HCT116 (cell line): ENCODE measurements around the gene FSTL4. TPM values are rescaled to one million over a fixed set of nuclear protein-coding genes. Genes with fewer than 3 reads are reported as not detected.

Experiments
- ATAC-seq: fragments of 200-7000 bp; cut with Tn5 transposase; 2 replicates; pipeline ENCODE4 v1.9.1; 2020; ENCODE audit warnings: mild to moderate bottlenecking, moderate library complexity
- BruUV-seq: library from RNA; stranded (reverse); fragments of 400-500 nt; replicated peaks from 2 replicates; lab custom pipeline; 2021; lab: Mats Ljungman, UMichigan
- CTCF ChIA-PET: fragments of 300-600 bp; sonication (Branson Sonifier 250); formaldehyde crosslinking; loops from one replicate; lab custom pipeline; 2021; ENCODE audit warnings: antibody characterized with exemption; lab: Charles Lee
- POLR2A ChIA-PET: fragments of 300-600, 350-600 bp; sonication (Branson Sonifier 250); formaldehyde crosslinking; loops from one replicate; lab custom pipeline; 2021; ENCODE audit warnings: antibody characterized with exemption; lab: Charles Lee
- RAD21 ChIA-PET, 2 experiments: fragments of 300-600 bp; sonication (Branson Sonifier 250); formaldehyde crosslinking; loops; one replicate each; lab custom pipeline; 2023; ENCODE audit warnings: low total read pairs in 2 of 2; ENCODE audit not compliant: uncharacterized antibody in 2 of 2, unreplicated experiment in 2 of 2, low non-redundant PET in 1 of 2; lab: Charles Lee
- DNase-seq: peaks from one replicate; pipeline ENCODE4 v3.0.0-alpha.2; 2010; ENCODE audit warnings: low read depth, low spot score
- H2AFZ ChIP-seq: fragments of 200-600 bp; shearing (Covaris generic), sonication (generic); 2 replicates; pipeline ENCODE4 v1.6.1; 2017; ENCODE audit warnings: low read depth, mixed run types, mixed read lengths, antibody characterized with exemption, low read length; ENCODE audit not compliant: poor library complexity, severe bottlenecking
- H3K27ac ChIP-seq: 2 replicates; pipeline ENCODE4 v1.5.1; 2012; ENCODE audit warnings: low read depth, low read length
- H3K27me3 ChIP-seq: fragments of 200-600 bp; sonication (generic); 2 replicates; pipeline ENCODE4 v1.6.1; 2016; ENCODE audit warnings: mixed run types, low read length, mixed read lengths; ENCODE audit not compliant: insufficient read depth
- H3K36me3 ChIP-seq, 2 experiments: fragments of 200-500 bp in 1 of 2; fragments of 200-600 bp in 1 of 2; sonication (Bioruptor generic) in 1 of 2; sonication (generic) in 1 of 2; 2 replicates each; pipeline versions ENCODE4 v1.5.1 to v1.6.1; 2014 to 2016; ENCODE audit warnings: low read length in 2 of 2, inconsistent platforms in 1 of 2, mixed read lengths in 1 of 2, mixed run types in 1 of 2; ENCODE audit not compliant: insufficient read depth in 2 of 2, control insufficient read depth in 1 of 2
- H3K4me1 ChIP-seq, 2 experiments: fragments of 200-600 bp in 1 of 2; sonication (generic) in 1 of 2; 2 replicates each; pipeline versions ENCODE4 v1.5.1 to v1.6.1; 2012 to 2017; ENCODE audit warnings: low read length in 2 of 2, inconsistent platforms in 1 of 2, mild to moderate bottlenecking in 1 of 2, mixed read lengths in 1 of 2, mixed run types in 1 of 2, moderate library complexity in 1 of 2; ENCODE audit not compliant: insufficient read depth in 2 of 2, control insufficient read depth in 1 of 2
- H3K4me2 ChIP-seq: fragments of 200-600 bp; sonication (generic); 2 replicates; pipeline ENCODE4 v1.6.1; 2017; ENCODE audit warnings: mixed run types, low read length, mixed read lengths
- H3K4me3 ChIP-seq, 2 experiments: fragments of 200-600 bp in 1 of 2; sonication (generic) in 1 of 2; replicated peaks in 1 of 2; 2 replicates each; pipeline ENCODE4 v1.5.1; 2011 to 2016; ENCODE audit warnings: low read length in 2 of 2, control low read depth in 1 of 2, low read depth in 1 of 2, mild to moderate bottlenecking in 1 of 2, mixed read lengths in 1 of 2, mixed run types in 1 of 2
- H3K79me2 ChIP-seq: fragments of 200-600 bp; sonication (generic); 2 replicates; pipeline ENCODE4 v1.6.1; 2017; ENCODE audit warnings: mild to moderate bottlenecking, mixed run types, low read length, moderate library complexity, mixed read lengths; ENCODE audit not compliant: insufficient read depth
- H3K9ac ChIP-seq: fragments of 200-600 bp; sonication (generic); 2 replicates; pipeline ENCODE4 v1.6.1; 2016; ENCODE audit warnings: low read length, mixed read lengths
- H3K9me2 ChIP-seq: fragments of 200-600 bp; sonication (generic), shearing (Covaris generic); 2 replicates; pipeline ENCODE4 v1.6.1; 2017; ENCODE audit warnings: mixed run types, mild to moderate bottlenecking, moderate library complexity; ENCODE audit not compliant: insufficient read depth
- H3K9me3 ChIP-seq, 2 experiments: fragments of 200-500 bp in 1 of 2; fragments of 200-600 bp in 1 of 2; sonication (Bioruptor generic) in 1 of 2; sonication (generic) in 1 of 2; 2 replicates each; pipeline ENCODE4 v1.6.1; 2014 to 2017; ENCODE audit warnings: low read length in 2 of 2, mixed read lengths in 2 of 2, inconsistent platforms in 1 of 2, low read depth in 1 of 2, mild to moderate bottlenecking in 1 of 2, mixed run types in 1 of 2, moderate library complexity in 1 of 2; ENCODE audit not compliant: control insufficient read depth in 1 of 2, insufficient read depth in 1 of 2
- H4K20me1 ChIP-seq: fragments of 200-600 bp; sonication (generic), shearing (Covaris generic); 2 replicates; pipeline ENCODE4 v1.6.1; 2017; ENCODE audit warnings: mixed run types, mild to moderate bottlenecking, moderate library complexity; ENCODE audit not compliant: insufficient read depth
- CEBPB ChIP-seq: IDR thresholded peaks from 2 replicates; pipeline ENCODE4 v1.6.1; 2012; ENCODE audit warnings: low read depth
- EGR1 ChIP-seq: IDR thresholded peaks from 2 replicates; pipeline ENCODE4 v1.6.1; 2012; ENCODE audit warnings: low read depth
- ELF1 ChIP-seq: IDR thresholded peaks from 2 replicates; pipeline ENCODE4 v1.6.1; 2012; ENCODE audit warnings: low read depth, borderline replicate concordance
- EZH2 ChIP-seq: fragments of 200-600 bp; sonication (generic); IDR thresholded peaks from 2 replicates; pipeline ENCODE4 v1.6.1; 2017; ENCODE audit warnings: antibody characterized with exemption, mixed run types
- FOSL1 ChIP-seq: IDR thresholded peaks from 2 replicates; pipeline ENCODE4 v1.6.1; 2012; ENCODE audit warnings: low read depth
- POLR2A ChIP-seq: IDR thresholded peaks from 2 replicates; pipeline ENCODE4 v1.7.0; 2011; ENCODE audit warnings: borderline replicate concordance; ENCODE audit not compliant: insufficient read depth, insufficient read length; ENCODE audit errors: extremely low read depth
- SIN3A ChIP-seq: IDR thresholded peaks from 2 replicates; pipeline ENCODE4 v1.6.1; 2012; ENCODE audit warnings: low read depth
- SRF ChIP-seq: IDR thresholded peaks from 2 replicates; pipeline ENCODE4 v1.6.1; 2012; ENCODE audit warnings: low read depth
- intact Hi-C: fragments of 100-400 bp; cut with micrococcal nuclease; formaldehyde crosslinking; loops from 2 replicates; pipeline ENCODE4 v1.10.0; 2022
- total RNA-seq: library from RNA; stranded (reverse); gene quantifications from one replicate; pipeline ENCODE4 v1.2.1, GENCODE V29; 2021; ENCODE audit not compliant: unreplicated experiment
- TF ChIP-seq, protein P1 (sequence below): IDR thresholded peaks from 2 replicates; pipeline ENCODE4 v1.6.1; 2012; ENCODE audit warnings: low read depth

The FSTL4 gene
- total RNA-seq, 1 experiment from 2014 or later, result 0.37 TPM

DNA sequence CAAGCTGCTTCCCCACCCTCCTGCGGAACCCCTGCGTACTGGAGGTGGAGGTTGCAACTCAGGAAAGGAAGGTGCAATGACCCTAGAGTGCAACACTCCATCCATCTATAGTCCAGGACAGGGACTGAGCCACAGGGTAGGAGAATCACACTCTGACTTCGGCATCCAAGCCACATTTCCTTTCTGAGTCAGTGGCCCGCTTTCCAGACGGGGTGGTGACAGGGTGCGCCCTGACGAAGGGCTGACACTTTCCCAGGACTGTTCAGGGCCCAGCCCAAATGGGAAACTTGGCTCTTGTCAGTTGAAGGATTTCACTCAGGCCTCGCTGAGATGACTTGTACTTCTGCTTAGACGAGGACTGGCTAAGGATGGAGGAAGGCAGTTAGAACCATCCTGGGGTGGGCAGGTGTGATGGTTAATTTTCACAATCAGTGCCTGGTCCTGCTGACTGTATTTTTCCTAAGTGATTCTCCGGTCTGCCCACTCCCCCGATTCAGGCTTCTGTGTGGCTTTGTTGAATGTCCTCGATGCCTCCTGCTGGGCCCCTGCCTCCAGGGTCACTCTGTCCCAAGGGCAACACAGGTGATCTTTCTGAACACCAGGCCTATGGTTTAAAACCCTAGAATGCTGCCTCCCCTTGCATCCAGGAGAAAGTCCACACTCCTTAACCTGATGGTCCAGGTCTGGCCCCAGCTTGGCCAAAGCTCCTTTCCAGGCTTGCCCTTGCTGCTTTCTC is 228.1 kb downstream of the FSTL4 start (continued):
- TF ChIP-seq EZH2 (no peak), CEBPB (no peak)

DNA sequence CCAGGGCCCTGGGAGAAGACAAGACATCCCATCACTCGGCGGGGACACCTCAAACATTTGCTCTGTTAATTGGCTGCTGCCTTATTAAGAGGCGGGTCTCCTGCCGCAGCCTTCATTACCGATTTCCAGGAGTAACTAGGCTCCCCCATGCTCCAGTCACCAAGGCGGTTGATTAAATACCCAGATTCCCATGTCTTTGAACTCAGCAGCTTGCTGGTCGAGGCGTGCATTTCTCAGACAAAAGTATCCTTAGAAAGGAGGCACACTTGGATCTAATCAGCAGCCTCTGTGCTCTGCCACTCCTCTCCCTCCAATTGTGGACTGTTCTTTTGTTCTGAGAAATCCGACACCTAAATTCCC is 228.8 kb downstream of the FSTL4 start:
- RAD21 ChIA-PET, result no interaction called here
- H3K27ac ChIP-seq, result no peak overlapping the region
- H3K79me2 ChIP-seq, result no peaks in the 10 kb centered on the region
- CTCF ChIA-PET, result no interaction called here
- ATAC-seq (no peak), DNase-seq (no peak)
- H2AFZ ChIP-seq, result no peak overlapping the region
- H3K9me2 ChIP-seq, result no peaks in the 10 kb centered on the region
- no peak overlapping the region for H3K4me3 ChIP-seq
- H3K4me2 ChIP-seq, result no peak overlapping the region
- no peak overlapping the region for H3K9ac ChIP-seq
- H3K4me1 ChIP-seq, result no peaks in the 10 kb centered on the region
- no peaks in the 10 kb centered on the region for H3K9me3 ChIP-seq
- BruUV-seq, result no TSS peak
- H4K20me1 ChIP-seq, result no peaks in the 10 kb centered on the region
- intact Hi-C loops, result no loop called here
- H3K36me3 ChIP-seq, result no peaks in the 10 kb centered on the region
- POLR2A ChIA-PET, result no interaction called here
- no peak for TF ChIP-seq EGR1
- no peak for TF ChIP-seq SIN3A
- TF ChIP-seq FOSL1, result no peak
- TF ChIP-seq, protein P1, sequence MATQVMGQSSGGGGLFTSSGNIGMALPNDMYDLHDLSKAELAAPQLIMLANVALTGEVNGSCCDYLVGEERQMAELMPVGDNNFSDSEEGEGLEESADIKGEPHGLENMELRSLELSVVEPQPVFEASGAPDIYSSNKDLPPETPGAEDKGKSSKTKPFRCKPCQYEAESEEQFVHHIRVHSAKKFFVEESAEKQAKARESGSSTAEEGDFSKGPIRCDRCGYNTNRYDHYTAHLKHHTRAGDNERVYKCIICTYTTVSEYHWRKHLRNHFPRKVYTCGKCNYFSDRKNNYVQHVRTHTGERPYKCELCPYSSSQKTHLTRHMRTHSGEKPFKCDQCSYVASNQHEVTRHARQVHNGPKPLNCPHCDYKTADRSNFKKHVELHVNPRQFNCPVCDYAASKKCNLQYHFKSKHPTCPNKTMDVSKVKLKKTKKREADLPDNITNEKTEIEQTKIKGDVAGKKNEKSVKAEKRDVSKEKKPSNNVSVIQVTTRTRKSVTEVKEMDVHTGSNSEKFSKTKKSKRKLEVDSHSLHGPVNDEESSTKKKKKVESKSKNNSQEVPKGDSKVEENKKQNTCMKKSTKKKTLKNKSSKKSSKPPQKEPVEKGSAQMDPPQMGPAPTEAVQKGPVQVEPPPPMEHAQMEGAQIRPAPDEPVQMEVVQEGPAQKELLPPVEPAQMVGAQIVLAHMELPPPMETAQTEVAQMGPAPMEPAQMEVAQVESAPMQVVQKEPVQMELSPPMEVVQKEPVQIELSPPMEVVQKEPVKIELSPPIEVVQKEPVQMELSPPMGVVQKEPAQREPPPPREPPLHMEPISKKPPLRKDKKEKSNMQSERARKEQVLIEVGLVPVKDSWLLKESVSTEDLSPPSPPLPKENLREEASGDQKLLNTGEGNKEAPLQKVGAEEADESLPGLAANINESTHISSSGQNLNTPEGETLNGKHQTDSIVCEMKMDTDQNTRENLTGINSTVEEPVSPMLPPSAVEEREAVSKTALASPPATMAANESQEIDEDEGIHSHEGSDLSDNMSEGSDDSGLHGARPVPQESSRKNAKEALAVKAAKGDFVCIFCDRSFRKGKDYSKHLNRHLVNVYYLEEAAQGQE, result no peak
- no peak for TF ChIP-seq POLR2A
- no peak for TF ChIP-seq SRF
- no peak for TF ChIP-seq ELF1
- peaks cover 16% of the 10 kb centered on the region; the same call in 1 of the 2 replicates for H3K27me3 ChIP-seq
